HG03575 (cell line): ENCODE results near the gene SYCE1.
"Not testable (repeated sequence)": the region's sequence is repeated elsewhere in the genome, so short reads cannot be mapped to it uniquely, and the experiment has no call there.

Experiments used
- ATAC-seq: cut with Tn5 transposase; IDR thresholded peaks from one replicate; pipeline ENCODE4 v1.9.1; 2021; ENCODE audit not compliant: unreplicated experiment, insufficient number of reproducible peaks, low FRiP score; ENCODE audit errors: extremely low read depth

The SYCE1 gene

GRCh38 chr10:133565441-133566294 lies at the start of gene SYCE1:
Gene SYCE1 (minus strand): TSS chr10:133565583. CDS start chr10:133565529, 54 bp downstream.
- ATAC-seq, result no peak

DNA sequence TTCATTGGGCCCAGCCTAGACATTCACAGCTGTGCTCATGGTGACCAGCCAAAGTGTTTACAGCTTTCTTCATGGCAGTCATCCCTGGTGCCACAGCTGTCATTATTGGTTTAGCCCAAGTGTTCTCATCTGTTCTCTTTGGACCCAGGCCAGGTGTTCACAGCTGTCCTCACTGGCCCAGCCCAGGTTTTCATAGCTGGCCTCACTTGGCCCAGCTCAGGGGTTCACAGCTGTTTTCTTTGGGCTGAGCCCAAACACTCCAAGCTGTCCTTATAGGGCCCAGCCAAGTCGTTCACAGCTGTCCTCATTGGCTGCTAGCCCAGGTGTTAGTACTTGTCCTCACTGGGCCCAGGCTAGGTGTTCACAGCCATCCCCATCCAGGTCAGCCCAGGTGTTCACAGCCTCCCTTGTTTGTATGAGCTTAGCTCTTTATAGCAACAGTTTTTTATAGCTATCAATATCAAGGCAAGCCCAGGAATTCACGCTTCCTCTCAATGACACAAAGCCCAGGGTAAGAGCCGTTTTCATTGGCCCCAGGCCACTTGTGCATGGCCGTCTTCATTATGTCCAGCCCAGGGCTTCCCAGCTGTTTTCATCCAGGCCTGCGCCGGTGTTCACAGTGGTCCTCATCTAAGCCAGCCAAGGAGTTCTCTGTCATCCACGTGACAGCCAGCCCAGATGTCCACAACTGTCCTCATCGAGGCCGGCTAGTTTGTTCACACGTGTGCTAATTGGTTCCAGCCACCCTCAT lies 49.6 kb upstream of the SYCE1 start:
- no peak for ATAC-seq

GRCh38 chr10:133613699-133614098 lies 48.3 kb upstream of the SYCE1 start:
- ATAC-seq, result no peak

GRCh38 chr10:133611079-133611478 lies 45.7 kb upstream of the SYCE1 start:
- no peak for ATAC-seq

DNA sequence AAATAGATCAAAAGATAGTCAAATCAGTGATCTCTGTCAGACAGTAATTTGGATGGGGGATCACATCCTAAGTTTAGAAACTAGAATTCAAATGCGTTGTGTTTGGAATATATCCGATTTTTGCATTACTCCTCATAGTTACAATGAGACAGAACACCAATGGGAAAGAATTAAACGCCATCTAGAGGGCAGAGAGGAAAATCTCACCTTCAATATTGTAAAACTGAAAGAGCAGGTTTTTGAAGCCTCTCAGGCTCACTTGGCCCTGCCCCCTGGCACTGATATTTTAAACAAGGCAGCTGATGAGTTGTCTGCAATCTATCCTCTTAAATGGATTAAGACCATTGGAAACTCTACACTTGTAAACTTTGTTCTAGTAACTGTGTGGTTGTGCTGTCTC lies 43.5 kb upstream of the SYCE1 start:
- no peak for ATAC-seq

- not testable (repeated sequence) for ATAC-seq
Measured at GRCh38 chr10:133603434-133603833, 38.1 kb upstream of the SYCE1 start.

- no peak for ATAC-seq
Measured at GRCh38 chr10:133600657-133601056, 35.3 kb upstream of the SYCE1 start.

DNA sequence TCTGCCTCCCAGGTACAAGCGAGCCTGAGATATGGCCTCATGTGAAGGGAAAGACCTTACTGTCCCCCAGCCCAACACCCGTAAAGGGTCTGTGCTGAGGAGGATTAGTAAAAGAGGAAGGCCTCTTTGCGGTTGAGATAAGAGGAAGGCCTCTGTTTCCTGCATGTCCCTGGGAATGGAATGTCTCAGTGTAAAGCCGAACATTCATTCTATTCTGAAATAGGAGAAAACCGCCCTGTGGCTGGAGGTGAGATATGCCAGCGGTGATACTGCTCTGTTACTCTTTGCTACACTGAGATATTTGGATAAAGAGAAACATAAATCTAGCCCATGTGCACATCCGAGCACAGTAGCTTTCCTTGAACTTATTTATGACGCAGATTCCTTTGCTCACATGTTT lies 34.5 kb upstream of the SYCE1 start:
- not testable (repeated sequence) for ATAC-seq

DNA sequence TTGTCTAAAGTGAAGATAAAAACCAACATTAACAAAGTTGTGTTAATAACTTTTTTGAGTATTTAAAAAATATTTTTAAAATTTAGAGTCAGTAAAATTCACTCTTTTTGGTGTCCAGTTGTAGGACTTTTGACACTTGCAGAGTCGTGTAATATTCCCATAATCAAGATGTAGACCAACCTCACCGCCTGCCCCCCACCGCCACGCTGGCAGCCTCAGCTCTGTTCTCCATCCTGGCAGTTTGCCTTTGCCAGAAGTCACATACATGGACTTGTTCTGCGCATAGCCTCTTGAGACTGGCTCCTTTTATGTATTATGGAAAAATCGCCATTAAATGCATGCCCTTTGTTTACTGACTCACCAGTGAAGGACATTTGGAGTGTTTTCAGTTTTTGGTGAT lies 27.3 kb upstream of the SYCE1 start:
- no peak for ATAC-seq

DNA sequence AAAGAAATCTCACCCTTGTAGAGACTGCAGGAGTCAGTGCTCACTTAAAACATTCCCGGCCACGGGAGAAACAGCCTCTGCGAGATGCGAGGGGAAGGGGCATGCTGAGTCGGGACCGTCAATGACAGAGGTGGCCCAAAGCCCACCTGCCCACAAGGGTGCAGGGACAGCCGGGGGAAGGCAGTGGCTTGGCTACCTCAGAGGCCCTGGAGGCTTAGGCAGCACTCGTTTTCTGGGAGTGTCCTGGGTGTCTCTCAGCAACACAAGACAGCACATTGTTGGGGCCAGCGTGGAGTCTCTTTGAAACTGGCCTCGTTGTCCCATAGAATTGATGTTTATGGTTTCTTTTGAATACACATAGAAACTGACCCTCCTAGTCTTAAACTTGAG lies 25.6 kb upstream of the SYCE1 start:
- no peak for ATAC-seq

DNA sequence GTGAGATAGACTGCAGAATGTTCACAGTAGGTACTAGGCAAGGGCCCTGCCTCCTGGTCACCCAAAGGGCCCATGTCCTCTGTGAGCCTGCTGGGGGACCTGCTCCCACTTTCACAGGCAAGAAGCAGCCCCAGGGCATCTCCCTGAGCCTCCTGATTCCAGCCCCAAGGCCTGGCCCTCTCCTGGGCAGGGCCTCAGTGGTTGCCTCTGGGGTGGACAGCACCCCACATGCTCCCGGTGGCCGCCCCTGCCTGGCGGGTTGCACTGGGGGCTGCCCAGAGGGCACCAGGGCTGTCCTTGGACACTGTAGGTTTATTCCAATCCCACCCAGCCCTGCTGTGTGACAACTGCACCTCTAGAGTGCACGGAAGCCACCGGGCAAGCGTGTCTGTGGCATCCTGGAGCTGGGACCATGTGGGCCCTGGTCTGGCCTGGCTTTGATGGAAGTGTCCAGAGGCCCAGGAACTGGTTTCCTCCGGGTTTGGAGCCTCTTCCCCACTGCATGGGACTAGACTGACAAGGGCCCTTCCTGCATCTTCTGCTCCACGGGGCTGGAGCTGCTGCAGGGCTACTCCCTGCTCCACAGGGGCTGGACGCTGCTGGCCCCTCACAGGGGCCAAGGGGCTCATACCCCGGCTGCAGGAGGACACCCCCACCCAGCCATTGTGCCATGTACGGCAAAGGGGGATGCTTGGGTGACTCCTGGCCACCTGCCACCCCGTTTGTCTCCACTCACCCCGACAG lies 25.0 kb upstream of the SYCE1 start:
- ATAC-seq, result no peak

- ATAC-seq, result not testable (repeated sequence)
Measured at GRCh38 chr10:133577037-133577436, 11.7 kb upstream of the SYCE1 start.

DNA sequence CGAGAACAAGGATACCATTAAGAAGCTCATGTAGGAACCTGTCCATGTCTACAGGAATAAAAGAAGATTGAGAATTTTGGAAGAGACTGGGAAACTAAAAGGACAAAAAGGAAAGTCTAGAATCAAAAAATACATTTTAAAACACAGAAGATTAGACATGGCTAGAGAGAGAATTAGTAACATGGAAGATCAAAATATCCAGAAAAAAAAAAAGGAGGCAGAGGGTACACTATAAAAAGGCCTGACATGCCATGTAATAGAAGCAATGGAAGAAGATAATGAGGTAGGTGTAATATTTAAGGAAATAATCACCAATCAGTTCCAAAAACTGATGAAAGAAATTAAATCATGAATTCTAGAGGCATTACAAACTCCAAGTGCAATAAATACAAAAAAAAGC lies 8.1 kb upstream of the SYCE1 start:
- ATAC-seq, result not testable (repeated sequence)

- ATAC-seq, result not testable (repeated sequence)
Measured at GRCh38 chr10:133572055-133572454, 6.7 kb upstream of the SYCE1 start.

DNA sequence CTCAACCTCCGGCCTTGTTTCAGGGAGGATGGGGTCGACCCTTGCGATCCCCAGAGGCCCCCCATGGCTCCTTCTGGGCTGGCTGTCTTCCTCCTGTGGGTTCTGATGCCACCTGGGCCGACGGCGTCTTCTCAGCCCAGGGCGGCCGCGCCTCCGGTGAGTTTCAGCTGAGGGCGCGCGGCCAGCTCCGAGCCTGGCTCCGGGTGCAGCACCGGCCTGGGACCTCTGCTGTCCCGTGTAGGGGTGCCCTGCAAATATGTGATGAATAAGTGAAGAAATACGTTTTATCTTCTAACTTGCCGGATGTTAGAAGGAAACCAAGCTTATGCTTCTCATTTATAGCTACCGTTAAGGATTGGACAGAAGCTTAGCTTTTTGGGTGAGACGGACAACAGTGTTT lies 4.4 kb upstream of the SYCE1 start:
- not testable (repeated sequence) for ATAC-seq

GRCh38 chr10:133568831-133569527 lies 3.6 kb upstream of the SYCE1 start:
- not testable (repeated sequence) for ATAC-seq

DNA sequence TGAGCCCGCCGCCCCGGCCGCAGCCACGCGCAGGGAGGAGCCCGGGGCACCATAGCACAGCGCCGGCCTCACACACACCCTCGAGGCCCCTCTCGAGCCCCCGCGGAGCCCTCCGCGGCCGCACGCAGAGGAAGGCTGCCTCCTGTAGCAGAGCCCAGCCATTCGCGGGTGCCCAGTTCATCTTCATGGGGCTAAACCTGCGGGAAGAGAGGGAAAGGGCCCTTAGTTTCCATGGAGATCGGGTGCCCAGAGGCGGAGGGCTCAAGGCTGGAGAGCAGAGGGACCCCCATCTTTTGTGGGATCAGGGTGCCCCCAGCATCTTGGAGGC lies 2.9 kb upstream of the SYCE1 start:
- no peak for ATAC-seq

GRCh38 chr10:133567609-133568286 lies 2.4 kb upstream of the SYCE1 start:
- no peak for ATAC-seq

- ATAC-seq, result no peak
Measured at GRCh38 chr10:133567119-133567518, 1.7 kb upstream of the SYCE1 start.
